ENCODE results near the gene SEMA3F.

- TF ChIP-seq, protein P1, sequence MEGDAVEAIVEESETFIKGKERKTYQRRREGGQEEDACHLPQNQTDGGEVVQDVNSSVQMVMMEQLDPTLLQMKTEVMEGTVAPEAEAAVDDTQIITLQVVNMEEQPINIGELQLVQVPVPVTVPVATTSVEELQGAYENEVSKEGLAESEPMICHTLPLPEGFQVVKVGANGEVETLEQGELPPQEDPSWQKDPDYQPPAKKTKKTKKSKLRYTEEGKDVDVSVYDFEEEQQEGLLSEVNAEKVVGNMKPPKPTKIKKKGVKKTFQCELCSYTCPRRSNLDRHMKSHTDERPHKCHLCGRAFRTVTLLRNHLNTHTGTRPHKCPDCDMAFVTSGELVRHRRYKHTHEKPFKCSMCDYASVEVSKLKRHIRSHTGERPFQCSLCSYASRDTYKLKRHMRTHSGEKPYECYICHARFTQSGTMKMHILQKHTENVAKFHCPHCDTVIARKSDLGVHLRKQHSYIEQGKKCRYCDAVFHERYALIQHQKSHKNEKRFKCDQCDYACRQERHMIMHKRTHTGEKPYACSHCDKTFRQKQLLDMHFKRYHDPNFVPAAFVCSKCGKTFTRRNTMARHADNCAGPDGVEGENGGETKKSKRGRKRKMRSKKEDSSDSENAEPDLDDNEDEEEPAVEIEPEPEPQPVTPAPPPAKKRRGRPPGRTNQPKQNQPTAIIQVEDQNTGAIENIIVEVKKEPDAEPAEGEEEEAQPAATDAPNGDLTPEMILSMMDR (IDR thresholded peaks at IDR 0.05; ENCODE audit: low read depth, low read length), result no peak
- no peak for TF ChIP-seq EZH2phosphoT487 (IDR thresholded peaks at IDR 0.05; ENCODE audit: low read depth)
Observed at GRCh38 chr3:50212971-50213370, 57.8 kb downstream of the SEMA3F start.
